ENCODE data around the gene ANKRD36B.
"Not testable (repeated sequence)": the region's sequence is repeated elsewhere in the genome, so short reads cannot be mapped to it uniquely, and the experiment has no call there.

DNA sequence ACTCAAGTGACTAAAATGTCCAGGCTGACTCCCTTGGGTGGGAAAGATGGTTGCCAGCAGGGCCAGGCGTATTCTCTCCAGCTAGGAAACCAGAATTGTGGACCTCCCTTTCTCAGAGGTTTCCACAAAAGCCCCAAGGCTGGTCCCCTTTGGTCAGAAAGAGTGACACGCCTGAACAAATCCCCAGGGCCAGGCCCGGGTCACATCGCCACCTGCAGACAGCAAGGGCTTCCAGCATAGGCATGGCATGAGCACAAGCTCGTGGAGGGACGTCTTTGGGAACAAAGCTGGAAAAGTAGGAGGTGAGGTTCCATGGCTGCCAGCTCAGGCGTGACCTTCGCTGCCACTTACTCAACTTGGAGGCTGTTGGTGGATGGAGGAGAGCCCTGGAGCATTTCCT, 15.4 kb upstream of the ANKRD36B start:
- not testable (repeated sequence) for TF ChIP-seq POLR2A (IDR thresholded peaks at IDR 0.05; ENCODE audit: low read depth, low read length); TAF1 (IDR thresholded peaks at IDR 0.05; ENCODE audit: borderline replicate concordance, low read depth, low read length)
